DMS153 treated with DMSO at 0.1 percent for 48 hours (cell line): ENCODE data around the gene RAD51B.
"Not testable (repeated sequence)": the region's sequence is repeated elsewhere in the genome, so short reads cannot be mapped to it uniquely, and the experiment has no call there.

Experiments used
- DNase-seq: peaks from one replicate; lab custom pipeline; 2025; ENCODE audit not compliant: unreplicated experiment; lab: John Stamatoyannopoulos, UW

The RAD51B gene

DNA sequence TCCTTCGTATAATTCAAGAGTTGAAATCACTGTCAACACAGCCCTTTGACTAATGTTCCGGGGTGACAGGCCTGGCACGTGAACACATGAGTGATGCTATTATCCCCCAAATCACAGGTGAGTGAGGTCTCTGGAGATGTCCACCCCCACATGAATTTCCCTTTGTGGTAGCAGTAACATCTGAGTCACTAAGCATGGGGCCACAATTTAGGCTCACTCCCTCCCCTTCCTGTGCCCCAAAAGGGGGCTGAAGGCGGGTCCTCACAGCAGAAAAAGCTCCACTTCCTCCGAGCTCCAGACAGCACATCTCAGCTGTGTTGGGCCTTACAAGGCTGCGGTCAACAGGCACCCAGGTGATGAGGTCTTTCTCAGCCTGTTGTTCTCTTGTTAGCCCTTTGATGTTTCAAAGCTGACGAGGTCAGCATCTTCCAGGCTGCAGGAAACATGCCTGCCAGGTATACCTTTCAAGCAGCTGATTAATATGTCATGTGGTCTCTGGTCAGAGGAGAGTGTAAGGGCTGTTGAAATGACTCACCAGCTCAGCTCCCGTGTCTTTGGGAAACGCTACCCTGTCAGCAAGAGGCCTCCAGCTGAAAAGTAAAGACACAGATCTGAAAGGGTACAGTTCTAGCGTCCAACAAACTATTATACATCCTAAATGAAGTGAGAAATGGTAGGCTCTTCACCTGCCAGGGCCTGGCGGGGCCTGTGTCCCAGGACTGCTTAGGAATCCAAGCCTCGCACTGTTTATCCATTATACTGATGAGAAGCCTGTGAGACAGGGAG, 866.0 kb downstream of the RAD51B start:
- no peak for DNase-seq

DNA sequence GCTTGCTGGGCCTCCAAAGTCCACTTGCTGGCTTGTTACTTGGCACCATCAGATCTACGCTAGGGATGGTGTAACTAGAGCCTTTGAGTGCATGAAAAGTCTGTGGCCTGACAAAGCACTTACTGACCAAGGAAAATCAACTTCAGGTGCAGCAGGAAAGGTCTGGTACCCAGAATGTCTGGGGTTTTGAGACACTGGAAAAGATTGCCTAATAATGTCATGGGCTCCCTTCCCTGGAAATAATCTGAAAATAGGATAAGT, 866.6 kb downstream of the RAD51B start:
- DNase-seq: no peak

DNA sequence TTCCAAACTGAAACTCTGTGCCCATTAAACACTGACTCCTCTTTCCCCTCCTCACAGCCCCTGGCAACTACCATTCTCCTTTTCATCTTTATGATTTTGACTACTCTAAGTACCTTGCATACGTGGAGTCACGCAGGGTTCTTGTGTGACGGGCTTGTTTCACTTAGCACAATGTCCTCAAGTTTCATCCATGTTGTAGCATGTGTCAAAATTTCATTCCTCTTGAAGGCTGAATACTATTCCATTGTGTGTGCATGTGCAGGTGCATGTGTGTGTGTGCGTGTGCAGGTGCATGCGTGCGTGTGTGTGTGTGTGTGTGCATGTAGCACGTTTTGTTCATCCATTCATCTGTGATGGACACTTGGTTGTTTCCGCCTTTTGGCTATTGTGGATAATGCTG, 867.1 kb downstream of the RAD51B start:
- DNase-seq: no peak

DNA sequence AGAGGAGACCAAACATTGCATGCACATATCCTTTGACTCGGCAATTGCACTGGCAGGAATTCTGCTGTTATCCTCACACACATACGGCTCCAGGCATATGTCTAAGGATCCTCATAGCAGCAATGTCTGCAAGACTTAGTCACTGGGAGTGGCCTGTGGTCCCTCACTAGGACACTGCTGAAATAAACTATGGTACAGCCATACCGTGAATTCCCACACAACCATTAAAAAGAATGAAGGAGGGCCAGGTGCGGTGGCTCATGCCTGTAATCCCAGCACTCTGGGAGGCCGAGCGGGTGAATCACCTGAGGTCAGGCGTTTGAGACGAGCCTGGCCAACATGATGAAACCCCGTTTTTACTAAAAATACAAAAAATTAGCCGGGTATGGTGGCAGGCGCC, 868.2 kb downstream of the RAD51B start:
- no peak for DNase-seq

DNA sequence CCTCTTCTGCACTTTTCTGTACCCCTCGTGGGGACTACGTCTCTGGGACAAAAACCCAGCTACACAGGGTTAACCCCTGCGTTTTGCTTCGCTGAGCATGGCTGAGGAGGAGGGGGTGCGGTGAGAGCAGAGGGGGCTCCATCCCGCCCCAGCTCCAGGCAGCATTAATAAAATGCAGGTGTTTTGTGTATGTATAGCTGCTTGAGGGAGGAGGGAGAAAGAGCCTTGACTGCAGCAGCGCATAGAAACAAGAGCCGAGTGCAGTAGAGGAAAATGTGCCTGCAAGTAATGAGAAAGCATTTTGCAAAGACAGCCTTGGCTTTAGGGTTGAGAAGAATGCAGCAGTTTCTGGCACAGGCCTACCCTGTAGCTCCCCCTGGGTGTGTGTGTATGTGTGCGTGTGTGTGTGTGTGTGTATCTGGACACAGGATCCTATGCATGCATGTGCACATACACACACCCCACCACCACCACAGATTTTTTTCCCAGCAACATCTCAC, 869.3 kb downstream of the RAD51B start:
- DNase-seq: no peak

DNA sequence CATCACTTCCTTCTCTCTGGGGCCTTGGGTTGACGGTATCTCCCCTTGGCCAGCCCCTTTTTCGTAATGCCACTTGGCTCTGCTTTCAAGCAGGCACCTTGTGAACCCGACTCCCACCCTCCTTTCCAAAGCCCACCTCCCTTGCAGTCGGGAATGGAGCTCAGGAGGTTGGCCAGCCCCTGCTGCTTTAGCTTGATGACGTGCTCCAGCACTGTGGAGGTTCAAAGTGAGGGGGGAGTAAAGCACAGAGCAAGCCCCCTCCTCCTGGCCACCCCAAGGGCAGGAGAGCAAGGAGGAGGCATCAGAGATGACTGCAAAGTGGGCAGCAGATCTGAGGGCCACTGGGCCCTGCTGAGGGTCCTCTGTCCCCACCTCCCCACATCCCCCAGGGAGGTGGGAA, 869.9 kb downstream of the RAD51B start:
- no peak for DNase-seq

DNA sequence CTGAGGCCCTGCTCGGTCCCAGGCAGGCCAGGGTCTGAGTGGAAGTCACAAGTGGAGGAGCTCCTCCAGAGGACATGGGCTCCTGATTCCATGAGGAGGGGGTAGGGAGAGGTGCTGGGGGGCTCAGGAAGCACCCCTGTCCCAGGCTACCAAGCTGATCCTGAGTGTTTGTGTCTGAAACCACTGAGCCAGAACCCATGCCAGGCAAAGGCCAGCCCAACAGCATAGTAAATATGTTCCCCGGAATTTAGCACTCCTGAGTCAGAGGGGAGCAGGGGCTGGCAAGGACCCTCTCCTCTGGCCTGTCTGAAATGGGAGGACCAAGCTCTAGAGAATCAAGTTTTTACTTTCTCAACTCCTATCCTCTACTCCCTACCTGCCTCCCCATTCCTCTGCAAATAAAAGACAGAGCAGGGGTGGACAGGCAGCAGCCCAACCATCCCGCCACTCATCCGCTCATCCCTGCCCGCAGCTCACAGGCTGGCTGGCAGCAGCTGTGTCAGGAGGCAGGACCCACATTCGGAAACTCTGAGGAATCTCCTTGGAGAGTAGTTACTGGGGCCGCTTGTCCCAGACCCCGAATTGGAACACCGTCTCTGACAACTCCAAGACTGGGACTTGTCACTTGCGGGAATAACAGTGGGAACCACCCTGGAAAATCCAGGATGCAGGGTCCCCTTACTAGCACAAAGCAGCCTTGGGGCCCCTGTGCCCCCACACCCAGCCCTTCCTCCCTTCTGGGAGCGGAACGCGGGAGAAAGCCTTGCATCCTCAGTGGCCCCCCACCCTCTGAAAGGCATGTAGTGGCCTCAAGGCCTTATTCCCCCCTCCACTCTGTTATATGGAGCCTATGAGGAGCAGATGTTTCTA, 870.7 kb downstream of the RAD51B start:
- no peak for DNase-seq

DNA sequence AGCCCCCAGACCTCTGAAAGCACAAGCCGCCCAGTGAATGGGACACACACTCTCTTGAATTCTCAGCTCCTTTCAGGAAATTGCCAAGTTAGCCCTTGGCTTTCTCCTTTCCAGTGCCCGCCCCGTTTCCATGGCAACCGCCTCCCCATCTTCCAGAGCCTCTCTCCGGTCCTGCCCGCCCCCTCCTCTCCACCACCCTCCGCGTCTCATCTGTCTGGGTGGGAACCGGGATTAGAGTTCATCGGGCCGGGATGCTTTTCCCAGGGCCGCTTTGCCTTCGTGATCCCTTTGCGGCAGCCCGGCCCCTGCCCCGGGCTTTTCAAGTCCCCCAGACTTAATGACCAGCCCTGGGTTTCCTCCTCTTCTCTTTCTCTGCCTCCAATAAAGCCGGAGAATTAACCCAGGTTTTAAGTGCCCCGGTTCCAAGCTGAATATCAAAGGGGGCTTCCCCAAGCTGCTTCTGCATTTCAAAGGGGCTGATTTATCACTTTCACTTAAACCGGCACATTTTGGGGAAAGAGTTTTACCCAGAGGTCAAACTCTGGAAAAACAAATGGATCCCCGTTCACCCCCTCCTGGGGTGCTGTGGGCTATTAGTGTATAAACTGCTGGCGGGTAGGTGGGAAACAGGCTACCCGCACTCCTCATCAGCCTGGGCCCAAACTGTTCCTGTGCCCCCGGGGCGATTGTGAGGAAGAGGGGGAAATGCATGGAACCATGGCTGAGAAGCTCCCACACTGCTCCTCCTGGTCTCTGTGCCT, 871.6 kb downstream of the RAD51B start:
- no peak for DNase-seq

DNA sequence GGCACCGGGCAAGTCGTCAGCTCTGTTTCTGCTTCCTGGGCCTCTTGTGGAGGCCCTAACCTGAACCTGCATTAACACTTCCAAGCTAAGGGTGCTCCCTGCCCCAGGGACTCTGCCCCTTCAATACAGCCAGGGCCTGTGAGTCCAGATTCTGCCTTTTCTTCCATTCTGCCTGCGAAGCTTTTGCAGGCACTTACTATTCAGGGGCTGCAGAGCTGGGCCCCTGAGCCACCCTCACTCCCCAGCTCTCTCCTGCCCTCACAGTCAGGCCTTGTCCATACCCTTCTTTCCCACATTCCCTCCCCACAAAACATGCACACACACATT, 872.2 kb downstream of the RAD51B start:
- no peak for DNase-seq

DNA sequence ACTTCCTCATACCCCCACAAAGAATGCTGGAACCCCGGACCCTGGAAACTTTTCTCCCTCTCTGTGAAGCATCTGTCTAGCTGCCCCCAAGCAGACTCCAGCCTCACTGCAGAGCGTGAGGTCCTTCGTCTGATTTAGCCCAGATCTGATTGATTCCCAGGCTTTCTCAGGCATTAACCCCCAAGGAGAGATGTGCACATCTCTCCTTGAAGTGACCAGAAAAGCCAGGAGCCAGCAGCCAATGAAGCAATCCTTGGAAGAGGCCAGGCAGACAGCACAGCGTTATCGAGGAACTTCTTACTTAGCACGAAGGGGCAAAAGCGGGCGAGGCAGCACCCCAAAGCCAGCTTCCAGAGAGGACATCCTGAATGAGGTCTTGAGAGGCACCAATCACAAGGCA, 872.6 kb downstream of the RAD51B start:
- no peak for DNase-seq

DNA sequence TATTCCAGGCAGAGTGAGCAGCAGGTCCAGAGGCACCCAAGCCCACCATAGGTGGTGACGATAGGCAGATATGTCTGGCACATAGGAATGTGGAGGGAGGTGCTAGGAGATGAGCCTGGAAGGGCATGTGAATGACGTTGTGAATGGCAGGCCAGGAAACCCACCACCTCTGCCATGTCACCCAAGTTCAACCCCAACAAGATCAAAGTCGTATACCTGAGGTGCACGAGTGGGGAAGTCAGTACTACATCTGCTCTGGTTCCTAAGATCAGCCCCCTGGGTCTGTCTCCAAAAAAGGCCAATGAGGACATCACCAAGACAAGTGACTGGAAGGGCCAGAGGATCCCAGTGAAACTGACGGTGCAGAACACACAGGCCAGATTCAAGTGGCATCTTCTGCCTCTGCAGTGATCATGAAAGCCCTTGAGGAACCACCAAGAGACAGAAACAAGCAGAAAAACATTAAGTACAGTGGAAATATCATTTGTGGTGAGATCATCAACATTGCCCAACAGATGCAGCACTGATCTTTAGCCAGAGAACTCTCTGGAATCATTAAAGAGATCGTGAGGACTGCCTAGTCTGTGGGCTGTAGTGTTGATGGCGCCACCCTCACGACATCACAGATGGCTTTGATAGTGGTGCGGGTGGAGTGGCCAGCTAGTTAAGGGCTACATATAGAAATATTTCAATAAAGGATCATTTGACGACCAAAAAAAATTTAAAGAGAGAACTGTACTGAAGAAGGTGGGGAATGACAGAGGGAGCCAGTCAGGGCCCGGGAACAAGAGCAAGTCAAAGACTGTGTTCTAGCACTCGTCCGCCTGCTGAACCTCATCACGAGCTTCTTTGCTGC, 873.6 kb downstream of the RAD51B start:
- no peak for DNase-seq

DNA sequence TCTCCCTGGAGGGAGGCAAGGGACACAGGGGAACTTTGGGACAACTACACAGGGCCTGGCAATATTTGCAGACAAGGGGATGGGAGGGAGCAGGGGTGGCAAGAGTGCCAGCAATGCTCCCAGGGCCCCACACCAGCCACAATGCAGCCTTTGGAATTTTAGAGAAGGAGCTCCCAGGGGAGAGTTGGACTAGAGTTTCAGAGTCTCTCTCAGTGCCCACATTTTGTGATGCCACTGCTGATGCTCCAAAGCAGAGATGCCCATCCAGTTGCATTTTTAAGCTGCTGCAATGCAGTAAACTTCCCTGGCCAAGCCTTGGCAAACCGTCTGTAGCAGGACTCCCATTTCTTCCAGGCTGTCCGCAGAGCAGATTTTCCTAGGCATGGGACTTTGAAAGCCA, 874.3 kb downstream of the RAD51B start:
- no peak for DNase-seq

DNA sequence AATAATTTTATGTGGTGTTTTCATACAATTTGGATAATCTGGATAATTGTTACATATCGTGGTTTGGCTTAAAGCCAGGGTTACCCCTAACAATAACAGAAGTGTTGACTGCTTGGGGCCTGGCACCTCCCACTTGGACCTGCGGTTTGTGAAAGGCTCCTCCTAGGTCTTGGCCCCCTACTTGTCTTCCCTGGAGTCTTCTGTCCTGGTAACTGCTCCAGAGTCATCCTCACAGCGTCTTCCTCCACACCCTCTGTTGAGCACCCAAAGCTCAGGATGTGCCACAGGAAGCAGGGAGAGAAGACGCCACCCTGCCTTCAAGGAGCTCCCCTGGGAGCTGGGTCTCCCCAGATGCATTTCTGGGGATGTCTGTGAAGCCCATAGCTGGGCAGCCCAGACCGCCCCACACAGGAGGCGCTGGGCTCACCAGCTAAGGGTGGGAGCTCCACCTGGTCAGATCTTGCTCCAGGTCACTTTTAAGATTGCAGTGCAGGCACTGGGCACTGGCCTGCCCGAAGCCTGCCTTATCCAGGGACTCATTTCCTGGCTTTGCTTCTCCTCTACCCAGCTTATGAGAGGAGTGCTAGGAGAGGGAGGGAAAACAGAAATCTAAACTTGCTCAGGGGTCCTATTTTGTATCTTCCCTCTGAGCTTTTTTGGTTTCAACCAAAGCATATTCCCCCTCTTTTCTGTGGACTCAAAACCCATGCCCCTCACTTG, 875.1 kb downstream of the RAD51B start:
- no peak for DNase-seq

DNA sequence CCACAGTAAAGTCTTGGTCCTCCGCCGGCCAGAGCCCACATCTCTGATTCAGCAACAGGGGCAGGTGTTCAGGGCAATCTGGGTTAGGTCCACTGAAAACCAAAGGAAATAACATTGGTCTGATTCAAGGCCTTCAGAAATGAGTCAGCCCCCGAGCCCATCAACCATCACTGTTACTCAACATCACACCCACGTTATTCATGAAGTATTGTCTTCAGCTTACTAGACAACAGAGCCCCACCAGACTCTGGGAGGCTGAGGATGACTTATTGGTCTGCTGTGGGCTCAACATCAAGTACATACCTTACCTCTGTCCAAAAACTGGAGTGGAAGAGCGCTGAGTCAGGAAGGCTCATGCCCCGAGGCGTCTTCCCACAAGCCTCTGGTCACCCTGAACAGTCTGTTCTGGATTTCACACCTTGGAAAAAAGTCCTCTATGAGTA, 875.8 kb downstream of the RAD51B start:
- DNase-seq: no peak

DNA sequence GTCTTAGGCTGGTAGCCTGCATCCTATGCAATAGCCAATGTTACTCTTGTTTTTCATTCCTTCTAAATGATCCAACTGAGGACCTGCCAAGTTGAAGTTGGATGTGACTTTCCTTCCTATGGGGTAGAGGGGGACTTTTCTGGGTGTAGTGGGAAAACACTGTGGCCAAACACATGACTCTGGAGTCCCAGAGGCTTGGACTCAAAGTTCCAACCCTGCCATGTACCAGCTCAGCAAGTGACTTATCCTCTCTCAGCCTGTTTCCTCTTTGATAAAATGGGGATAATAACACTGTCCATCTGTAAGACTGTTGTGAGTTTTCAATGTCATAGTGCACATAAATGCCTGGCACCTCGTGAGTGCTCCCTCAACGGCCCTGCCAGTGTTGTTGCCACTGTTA, 876.3 kb downstream of the RAD51B start:
- no peak for DNase-seq

DNA sequence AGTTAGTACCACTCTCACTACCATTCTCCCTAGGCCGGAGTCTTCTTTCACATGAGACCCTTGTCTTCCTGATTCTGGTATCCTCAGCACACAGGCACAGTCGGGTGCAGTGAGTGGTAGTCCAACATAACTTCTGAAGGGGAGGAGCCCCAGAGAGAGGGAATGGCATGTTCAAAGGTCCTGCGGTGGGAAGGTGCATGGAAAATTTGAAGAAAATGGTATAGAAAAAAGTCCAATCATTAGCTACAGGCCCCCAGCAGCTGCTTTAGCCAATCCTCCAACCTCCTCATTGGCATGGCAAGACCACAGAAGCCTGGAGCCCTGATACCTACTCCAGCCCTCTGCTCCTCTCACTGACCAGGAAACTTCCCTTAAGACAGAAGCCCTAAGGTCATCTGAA, 876.7 kb downstream of the RAD51B start:
- DNase-seq: no peak

DNA sequence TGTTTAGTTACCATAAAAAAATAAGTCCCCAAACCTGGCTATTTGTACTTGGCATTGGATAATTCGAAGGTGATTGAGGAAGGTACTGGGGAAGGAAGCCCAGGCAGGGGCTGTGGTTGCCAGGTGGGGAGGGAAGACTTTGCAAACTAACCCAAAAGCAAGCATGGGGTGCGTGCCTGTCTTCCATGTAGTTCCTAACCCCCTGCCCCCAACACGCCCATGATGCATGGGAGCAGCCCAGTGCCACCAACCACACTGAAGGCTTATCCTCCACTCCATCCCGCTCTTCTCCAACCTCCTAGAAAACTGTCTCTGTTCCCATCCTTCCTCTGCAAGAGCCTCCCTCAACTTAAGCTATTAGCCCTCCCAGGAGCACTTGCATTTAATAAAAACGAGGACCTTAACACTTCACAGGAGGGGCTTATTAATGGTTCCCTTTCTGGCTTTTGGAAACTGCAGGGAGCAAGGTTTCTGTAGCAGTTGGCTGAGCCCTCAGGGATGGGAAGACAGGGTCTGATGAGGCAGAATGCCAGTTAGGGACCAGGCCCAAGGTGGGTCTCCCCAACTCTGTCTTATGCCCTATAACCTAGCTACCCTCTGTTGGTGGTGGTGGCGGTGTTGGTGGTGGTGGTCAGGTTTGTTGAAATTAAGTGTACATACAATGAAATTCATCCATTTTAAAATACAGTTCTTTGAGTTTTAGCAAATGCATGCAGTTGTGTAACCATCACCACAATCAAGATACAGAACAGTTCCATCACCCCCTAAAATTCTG, 877.3 kb downstream of the RAD51B start:
- no peak for DNase-seq

DNA sequence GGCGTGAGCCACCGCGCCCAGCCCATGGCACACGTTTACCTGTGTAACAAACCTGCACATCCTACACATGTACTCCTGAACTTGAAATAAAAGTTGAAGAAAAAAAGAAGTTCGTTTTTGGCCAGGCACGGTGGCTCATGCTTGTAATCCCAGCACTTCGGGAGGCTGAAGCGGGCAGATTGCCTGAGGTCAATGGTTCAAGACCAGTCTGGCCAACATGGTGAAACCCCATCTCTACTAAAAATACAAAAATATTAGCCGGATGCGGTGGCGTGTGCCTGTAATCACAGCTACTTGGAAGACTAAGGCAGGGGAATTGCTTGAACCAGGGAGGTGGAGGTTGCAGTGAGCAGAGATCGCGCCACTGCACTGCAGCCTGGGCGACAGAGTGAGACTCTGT, 879.2 kb downstream of the RAD51B start:
- not testable (repeated sequence) for DNase-seq

DNA sequence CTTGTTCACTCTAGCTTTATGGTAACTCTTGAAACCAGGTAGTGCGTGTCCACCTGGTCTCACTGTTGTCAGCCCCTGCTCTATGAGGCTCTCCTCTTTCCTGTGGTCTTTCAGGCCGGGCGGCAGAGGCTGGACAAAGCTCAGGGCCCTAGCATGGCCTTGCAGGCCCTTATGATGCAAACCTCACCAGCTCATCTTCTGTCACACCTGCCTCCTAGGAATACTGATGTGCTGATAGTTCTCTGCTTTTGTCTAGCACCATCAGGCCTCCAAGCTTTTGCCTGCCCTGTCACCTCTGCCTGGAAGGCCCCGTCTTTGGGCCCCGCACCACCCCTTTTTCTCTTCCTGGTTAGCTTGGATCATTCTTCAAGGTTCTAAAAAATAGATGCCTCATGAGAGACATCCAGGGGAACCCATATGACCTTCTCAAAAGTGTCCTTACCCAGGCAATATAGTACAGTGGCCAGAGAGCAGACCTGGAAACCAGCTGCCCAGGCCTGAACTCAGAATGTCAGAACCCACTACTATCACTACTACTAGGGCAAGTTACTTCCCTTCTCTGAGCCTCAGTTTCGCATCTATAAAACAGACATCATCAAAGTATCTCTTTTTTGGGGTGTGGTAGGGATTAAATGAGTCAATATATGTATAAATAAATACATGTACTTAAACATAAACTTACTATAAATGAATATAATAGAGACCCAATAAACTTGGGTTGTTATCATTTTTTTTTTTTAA, 881.6 kb downstream of the RAD51B start:
- DNase-seq: no peak
